HG02798 (cell line): Measurements from ENCODE around the gene MED25.

Experiments used
- ATAC-seq: cut with Tn5 transposase; IDR thresholded peaks from one replicate; pipeline ENCODE4 v1.9.1; 2021; ENCODE audit warnings: mild to moderate bottlenecking; ENCODE audit not compliant: unreplicated experiment, poor library complexity

MED25 gene

GRCh38 chr19:49817964-49818648, at the start of gene MED25:
MED25 (plus strand) TSS chr19:49818289; CDS start chr19:49818342, 53 bp downstream.
- ATAC-seq: peak; percentile 77

DNA sequence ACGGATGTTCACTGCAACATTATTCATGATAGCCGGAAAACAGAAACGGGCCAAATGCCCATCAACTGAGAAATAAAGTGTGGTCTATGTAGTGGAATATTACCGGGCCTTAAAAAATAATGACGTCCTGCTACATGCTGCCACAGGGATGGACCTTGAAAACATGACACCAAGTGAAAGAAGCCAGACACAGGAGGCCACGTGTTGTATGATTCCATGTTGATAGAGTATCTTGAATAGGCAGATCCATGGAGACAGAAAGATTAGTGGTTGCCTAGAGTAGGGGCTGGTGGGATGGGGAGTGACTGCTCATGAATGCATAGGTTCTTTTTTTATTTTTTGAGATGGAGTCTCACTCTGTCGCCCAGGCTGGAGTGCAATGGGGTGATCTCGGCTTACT, 47.6 kb upstream of the MED25 start:
- no peak for ATAC-seq

- no peak for ATAC-seq
Observed at GRCh38 chr19:49771674-49772139, 46.4 kb upstream of the MED25 start.

- ATAC-seq: no peak
Observed at GRCh38 chr19:49772850-49773432, 45.1 kb upstream of the MED25 start.

- ATAC-seq: no peak
Observed at GRCh38 chr19:49773663-49774350, 44.3 kb upstream of the MED25 start.

DNA sequence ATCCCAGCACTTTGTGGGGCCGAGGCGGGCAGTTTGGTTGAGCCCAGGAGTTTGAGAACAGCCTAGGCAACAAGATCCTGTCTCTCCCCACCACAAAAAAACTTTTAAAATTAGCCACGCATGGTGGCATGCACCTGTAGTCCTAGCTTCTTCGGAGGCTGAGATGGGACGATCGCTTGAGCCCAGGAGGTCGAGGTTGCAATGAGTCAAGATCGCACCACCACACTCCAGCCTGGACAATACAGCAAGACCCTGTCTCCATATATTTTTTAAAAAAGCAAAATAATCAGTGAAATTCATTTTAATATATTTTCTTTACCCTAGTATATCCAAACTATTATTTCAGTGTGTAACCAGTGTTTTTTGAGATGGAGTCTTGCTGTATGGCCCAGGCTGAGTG, 43.1 kb upstream of the MED25 start:
- ATAC-seq: no peak

DNA sequence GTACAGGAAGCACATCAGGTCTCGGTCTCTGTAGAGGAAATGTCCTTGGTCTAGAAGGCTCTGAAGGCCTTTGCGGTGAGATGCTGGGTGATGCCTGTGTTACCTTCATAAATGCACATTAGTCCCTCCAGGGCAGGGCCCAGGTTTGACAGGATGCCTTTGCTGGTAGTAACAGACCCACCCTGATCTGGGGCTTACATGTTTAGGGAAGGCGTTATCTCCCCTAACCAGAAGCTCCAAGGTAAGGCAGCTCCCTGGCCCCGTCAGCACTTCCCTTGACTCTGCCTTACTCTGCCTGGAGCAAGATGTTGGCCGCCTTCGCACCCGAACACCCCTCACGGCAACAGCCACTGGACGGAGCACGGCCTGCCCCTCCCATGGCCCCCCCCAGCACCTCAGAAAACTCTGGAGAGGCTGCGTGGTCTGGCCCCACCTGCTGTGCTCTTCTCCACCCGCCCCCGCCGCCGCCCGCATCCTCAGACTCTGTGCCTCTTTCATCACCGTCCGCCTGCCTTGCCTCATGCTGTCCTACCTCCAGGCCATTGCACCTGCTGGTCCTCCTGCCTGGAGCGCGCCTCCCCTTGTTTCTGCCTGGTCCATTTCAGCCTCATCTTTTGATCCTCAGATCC, 42.2 kb upstream of the MED25 start:
- ATAC-seq: no peak

DNA sequence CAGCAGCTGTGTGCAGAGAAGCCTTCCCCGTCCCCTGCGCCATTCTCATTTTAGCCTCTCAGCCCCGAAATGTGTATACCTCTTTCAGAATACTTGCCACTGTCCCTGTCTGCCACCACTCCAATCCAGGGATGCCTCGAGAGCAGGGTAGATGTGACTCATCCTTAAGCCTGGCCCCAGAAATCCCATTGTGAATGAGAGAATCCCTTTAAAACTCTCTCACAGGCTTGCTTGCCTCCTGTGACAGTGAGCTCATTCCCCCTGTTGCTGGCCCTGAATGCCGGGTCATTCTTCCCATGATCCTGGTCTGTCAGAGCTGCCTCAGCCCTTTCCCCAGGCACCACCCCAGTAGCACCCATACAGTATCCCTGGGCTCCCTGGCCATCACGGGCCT, 41.7 kb upstream of the MED25 start:
- no peak for ATAC-seq

GRCh38 chr19:49779731-49780555, 38.1 kb upstream of the MED25 start:
- no peak for ATAC-seq

GRCh38 chr19:49780861-49781260, 37.2 kb upstream of the MED25 start:
- ATAC-seq: no peak

DNA sequence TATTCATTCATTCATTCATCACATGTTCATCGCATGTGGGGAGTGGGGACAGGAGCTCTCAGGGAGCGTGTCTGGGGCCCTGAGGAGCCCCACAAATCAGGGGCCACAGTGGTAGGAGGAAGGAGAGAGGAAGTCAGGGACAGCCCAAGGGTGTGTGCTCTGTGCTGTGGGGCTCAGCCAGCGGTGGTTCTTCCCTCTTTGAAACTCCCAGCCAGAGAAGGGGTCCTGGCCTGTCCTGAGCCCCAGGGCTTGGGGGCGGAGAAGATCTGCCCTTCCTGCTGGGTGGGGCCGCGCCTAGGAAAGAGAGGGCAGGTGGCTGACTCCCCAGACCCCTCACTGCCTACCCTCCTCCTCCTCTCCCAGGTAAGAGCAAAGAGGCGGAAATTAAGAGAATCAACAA, 36.7 kb upstream of the MED25 start:
- no peak for ATAC-seq

DNA sequence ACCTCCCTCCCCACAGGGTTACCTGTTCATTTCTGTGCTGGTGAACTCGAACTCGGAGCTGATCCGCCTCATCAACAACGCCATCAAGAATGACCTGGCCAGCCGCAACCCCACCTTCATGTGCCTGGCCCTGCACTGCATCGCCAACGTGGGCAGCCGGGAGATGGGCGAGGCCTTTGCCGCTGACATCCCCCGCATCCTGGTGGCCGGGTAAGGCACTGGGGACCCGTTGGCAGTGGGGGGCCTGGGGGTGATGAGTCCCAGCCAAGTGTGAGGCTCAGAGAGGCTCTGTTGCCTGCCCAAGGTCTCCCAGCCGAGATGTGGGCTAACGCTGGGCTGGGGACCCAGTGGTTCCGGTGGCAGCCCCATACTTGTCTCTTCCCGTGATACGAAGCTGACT, 35.6 kb upstream of the MED25 start:
- no peak for ATAC-seq

DNA sequence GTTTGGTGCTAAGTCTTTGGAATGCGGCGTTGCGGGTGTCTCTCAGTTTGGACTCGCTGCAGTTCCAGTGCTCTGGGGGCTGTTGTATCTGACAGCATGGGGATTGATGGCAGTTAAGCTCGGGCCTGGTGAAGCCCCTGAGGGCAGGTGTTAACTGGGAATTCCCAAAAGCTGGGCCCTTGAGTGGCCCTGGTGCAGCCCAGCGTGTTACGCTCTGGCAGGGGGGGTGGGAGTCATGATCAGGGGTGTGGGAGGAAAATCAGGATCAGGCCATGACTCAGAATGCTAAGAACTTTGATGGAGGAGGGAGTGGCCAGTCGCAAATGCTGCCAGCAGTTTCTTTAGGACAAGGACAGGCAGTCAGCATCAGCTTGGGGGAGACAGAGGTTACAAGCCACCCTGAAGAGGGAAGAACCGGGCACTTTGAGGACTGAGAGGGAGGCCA, 31.7 kb upstream of the MED25 start:
- no peak for ATAC-seq

DNA sequence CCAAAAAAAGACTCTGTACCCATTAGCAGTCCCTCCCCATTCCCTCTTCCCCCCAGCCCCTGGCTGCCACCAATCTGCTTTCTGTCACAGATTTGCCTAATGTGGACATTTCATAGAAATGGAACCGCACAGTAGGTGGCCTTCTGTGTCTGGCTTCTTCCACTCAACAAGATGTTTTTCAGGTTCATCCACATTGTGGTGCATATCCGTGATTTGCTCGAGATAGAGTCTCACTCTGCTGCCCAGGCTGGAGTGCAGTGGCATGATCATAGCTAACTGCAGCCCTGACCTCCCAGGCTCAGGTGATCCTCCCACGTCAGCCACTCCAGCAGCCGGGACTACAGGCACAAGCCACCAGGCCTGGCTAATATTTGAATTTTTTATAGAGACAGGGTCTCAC, 30.3 kb upstream of the MED25 start:
- no peak for ATAC-seq

GRCh38 chr19:49788857-49789256, 29.2 kb upstream of the MED25 start:
- ATAC-seq: no peak

DNA sequence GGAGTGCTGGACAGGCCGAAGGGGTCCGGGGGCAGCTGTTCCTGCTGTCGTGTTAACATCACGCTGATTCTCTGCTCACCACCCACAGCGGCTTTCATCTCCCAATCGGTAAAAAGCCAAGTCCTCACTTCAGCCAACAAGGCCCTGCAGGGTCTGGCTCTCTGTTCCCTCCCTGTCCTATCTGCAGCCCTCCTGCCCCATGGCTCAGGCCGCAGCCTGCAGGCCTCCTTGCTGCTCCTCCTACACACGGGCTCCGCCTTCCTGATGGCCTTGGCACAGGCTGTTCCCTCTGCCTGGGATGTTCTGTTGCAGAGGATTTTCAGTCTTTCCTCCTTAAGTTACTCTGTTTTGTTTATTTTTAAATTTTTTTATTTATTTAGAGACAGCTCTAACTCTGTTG, 27.2 kb upstream of the MED25 start:
- no peak for ATAC-seq

- ATAC-seq: no peak
Observed at GRCh38 chr19:49791776-49792445, 26.2 kb upstream of the MED25 start.

GRCh38 chr19:49792829-49793560, 25.1 kb upstream of the MED25 start:
- no peak for ATAC-seq

- ATAC-seq: no peak
Observed at GRCh38 chr19:49793561-49793840, 24.6 kb upstream of the MED25 start.
